Ectodermal cell (in vitro differentiated cells): Measurements from ENCODE around the gene BIN1.

Experiments used
- H3K27ac ChIP-seq: 2 replicates; pipeline ENCODE4 v1.7.0; 2013; ENCODE audit warnings: mild to moderate bottlenecking, low read depth, low read length; ENCODE audit not compliant: insufficient read depth, poor library complexity, severe bottlenecking
- H3K27me3 ChIP-seq: 2 replicates; pipeline ENCODE4 v1.7.0; 2013; ENCODE audit warnings: mild to moderate bottlenecking, low read length; ENCODE audit not compliant: insufficient read depth, control insufficient read depth, poor library complexity, severe bottlenecking
- H3K36me3 ChIP-seq: one replicate; pipeline ENCODE4 v1.7.0; 2013; ENCODE audit warnings: low read length; ENCODE audit not compliant: control insufficient read depth, insufficient read depth
- H3K4me1 ChIP-seq: one replicate; pipeline ENCODE4 v1.7.0; 2013; ENCODE audit warnings: low read length; ENCODE audit not compliant: control insufficient read depth, insufficient read depth
- H3K4me3 ChIP-seq: 2 replicates; pipeline ENCODE4 v1.7.0; 2013; ENCODE audit warnings: low read depth, low read length, control low read depth; ENCODE audit not compliant: insufficient read depth
- H3K9me3 ChIP-seq: 2 replicates; pipeline ENCODE4 v1.7.0; 2013; ENCODE audit warnings: mild to moderate bottlenecking, low read length, moderate library complexity; ENCODE audit not compliant: control insufficient read depth
- WGBS, 2 experiments: methylation state at CpG; one replicate each; pipeline ENCODE4 v1.1.7; 2013; ENCODE audit warnings: missing lambda C conversion rate in 2 of 2; 5-methylcytosine and 5-hydroxymethylcytosine counted together

BIN1 gene

DNA sequence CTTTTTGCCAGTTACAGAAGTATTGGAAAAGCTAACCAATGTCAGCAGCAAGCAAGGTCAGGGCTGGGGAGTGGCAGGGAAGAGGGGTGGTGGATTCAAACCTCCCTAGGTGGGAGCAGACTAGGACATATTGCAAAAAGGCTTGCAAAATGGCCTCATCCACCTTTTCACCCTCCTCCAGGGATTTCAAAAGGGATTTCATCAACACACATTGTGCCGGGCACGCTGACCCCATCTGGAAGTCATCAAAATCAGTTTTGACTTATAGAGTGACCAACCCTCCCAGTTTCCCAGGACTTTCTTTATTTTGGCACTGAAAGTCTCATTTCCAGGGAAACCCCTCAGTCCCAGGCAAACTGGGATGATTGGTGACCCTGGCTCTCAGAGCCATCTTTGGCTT, 94.7 kb downstream of the BIN1 start:
- H3K4me3 ChIP-seq, result no peak overlapping the region
- H3K27me3 ChIP-seq, result peaks cover 11% of the 10 kb centered on the region
- 95% methylated on average over 2 of the region's 2 CpGs for WGBS, 2 experiments
- H3K36me3 ChIP-seq, result no peaks in the 10 kb centered on the region
- H3K9me3 ChIP-seq, result no peaks in the 10 kb centered on the region
- no peak overlapping the region for H3K27ac ChIP-seq
- H3K4me1 ChIP-seq, result peaks cover 5% of the 10 kb centered on the region

DNA sequence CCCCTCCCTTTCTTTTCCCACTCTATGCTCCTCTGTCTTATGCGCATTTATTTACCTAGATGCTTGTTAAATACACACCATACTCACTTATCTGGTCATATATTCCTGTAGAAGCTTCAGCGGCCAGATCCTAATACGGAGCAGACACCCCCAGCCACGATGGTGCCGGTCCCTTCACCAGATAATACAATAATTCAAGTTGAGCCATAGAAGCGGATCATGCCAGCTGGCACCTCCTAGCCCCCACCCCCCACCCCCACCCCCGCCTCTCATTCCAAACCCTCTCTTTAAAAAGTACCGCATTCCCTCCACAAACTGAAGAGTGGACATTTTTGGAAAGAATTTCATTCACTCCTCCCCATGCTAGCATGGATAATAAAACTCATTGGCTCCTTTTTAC, 95.2 kb downstream of the BIN1 start:
- Histone ChIP-seq H3K4me3 (no peak overlapping the region), H3K36me3 (no peaks in the 10 kb centered on the region), H3K4me1 (peaks cover 5% of the 10 kb centered on the region), H3K27me3 (peaks cover 8% of the 10 kb centered on the region), H3K9me3 (no peaks in the 10 kb centered on the region), H3K27ac (no peak overlapping the region)
- WGBS, 2 experiments, result 92 to 96% methylated on average over 6 of the region's 8 CpGs

DNA sequence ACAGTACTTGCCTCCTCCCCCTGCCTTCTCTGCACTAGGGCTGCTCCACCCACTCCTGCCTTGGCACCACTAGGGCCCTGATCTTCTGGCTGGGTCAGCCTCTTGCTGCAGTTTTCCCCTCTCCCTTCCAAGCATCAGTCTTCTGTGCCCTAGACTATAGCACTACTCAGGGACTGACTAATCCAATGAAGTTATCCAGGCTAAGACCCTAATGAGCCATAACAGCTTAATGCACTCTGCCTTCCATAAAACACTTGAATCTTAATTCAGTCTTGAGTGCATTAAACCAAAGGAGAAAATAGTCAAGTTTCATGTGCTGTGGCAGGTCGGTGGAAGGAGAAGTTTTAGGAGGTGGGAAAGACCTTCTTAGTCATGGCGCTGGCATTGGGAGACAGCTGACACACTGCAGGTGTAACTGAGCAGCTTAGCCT, 95.7 kb downstream of the BIN1 start:
- H3K9me3 ChIP-seq, result no peaks in the 10 kb centered on the region
- H3K4me3 ChIP-seq, result no peak overlapping the region
- 82 to 95% methylated on average over 2 of the region's 2 CpGs for WGBS, 2 experiments
- H3K36me3 ChIP-seq, result no peaks in the 10 kb centered on the region
- H3K27me3 ChIP-seq, result peaks cover 8% of the 10 kb centered on the region
- peaks cover 5% of the 10 kb centered on the region for H3K4me1 ChIP-seq
- no peak overlapping the region for H3K27ac ChIP-seq

DNA sequence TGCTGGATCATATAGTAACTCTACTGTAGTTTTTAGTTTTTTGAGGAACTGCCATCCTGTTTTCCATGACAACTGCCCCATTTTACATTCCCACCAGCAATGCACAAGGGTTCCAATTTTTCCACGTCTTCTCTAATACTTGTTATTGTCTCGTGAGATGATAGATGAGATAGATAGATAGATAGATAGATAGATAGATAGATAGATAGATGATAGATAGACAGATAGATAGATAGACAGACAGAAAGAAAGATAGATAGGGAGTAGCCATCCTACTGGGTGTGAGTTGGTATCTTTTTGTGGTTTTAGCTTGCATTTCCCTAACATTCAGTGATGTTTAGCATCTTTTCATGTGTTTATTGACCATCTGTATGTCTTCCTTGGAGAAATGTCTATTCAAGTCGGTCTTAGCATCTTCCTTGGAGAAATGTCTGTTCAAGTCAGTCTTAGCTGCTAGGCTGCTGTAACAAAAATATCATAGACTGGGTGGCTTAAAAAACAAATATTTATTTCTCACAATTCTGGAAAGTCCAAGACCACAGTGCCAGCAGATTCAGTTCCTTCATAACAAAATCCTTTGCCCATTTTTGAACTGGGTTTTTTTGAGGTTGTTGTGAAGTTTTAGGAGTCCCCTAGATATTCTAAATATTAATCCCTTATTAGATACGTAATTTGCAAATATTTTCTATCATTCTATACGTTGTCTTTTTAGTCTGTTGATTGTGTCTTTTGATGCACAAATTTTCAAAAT, 98.5 kb downstream of the BIN1 start:
- no peak overlapping the region for H3K4me3 ChIP-seq
- no peaks in the 10 kb centered on the region for H3K4me1 ChIP-seq
- H3K9me3 ChIP-seq, result no peaks in the 10 kb centered on the region
- H3K36me3 ChIP-seq, result no peaks in the 10 kb centered on the region
- WGBS, 2 experiments, result 93 to 95% methylated on average over 3 of the region's 5 CpGs
- no peaks in the 10 kb centered on the region for H3K27me3 ChIP-seq
- H3K27ac ChIP-seq, result no peak overlapping the region

DNA sequence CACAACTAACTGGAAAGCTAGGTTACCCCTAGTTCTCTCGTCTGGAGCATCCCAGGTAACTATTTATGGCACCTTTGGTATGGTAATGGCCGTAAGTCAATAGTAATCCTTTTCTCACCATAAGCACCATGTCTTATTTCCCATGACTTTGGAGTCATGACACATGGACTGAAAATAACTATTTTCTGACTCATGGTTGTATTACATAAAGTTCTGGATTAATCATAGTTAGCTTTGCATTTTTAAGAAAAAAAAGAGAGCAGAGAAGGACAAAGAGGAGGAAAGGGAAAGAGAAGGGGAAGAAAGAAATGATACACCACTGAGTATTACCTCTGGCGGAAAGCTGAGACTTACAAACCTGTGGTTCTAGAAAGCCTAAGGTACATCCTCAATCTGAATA, 99.3 kb downstream of the BIN1 start:
- Histone ChIP-seq H3K4me1 (no peaks in the 10 kb centered on the region), H3K27me3 (no peaks in the 10 kb centered on the region), H3K36me3 (no peaks in the 10 kb centered on the region), H3K27ac (no peak overlapping the region), H3K9me3 (no peaks in the 10 kb centered on the region), H3K4me3 (no peak overlapping the region)
- 79 to 80% methylated on average over 3 of the region's 3 CpGs for WGBS, 2 experiments

DNA sequence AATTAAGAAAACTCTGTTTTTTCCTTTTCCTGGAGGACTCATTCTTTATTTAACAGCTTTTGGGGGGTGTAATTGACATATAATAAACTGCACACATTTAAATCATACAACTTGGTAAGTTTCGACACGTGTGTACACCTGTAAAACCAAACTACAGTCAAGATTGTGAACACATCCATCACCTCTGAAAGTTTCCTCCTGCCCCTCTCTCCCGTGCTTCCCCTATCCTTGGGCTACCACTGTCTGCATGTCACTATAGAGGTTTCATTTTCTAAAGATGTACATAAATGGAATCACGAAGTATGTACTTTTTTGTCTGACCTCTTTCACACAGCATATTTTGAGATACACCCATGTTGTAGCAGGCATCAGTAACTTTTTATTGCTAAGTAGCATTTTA, 100.0 kb downstream of the BIN1 start:
- Histone ChIP-seq H3K27ac (no peak overlapping the region), H3K4me1 (no peaks in the 10 kb centered on the region), H3K36me3 (no peaks in the 10 kb centered on the region), H3K4me3 (no peak overlapping the region), H3K27me3 (no peaks in the 10 kb centered on the region), H3K9me3 (no peaks in the 10 kb centered on the region)
- WGBS, 2 experiments, result 90 to 92% methylated on average over 4 of the region's 4 CpGs

DNA sequence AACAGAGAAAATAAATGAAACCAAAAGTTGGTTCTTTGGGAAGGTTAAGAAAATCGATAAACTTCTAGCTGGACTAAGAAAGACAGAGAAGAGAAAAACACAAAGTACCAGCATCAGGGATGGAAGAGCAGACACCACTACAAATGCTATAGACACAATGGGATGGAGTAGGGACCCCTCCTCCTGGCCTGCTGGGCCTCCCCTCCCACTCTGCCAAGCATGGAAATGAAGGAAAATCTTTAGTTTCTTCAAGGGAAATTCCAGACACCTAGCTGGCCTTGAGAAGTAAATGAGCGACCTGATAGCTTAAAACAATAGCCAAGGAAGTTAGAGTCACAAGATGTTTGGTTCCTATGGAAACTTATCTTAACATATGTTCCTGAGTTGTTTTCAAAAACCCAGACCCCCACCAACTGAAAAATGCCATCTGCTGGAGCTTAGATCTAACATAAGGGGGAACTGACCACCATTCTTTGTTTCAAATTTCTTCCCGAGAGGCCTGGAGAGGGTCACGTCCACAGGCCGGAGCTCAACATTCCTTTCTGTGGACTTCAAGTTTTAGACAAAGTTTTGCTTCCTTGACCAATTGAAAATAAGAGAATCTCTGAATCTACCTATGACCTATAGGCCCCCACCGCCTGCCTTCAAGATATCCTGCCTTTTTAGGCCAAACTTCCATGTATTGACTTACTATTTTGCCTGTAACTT, 101.9 kb downstream of the BIN1 start:
- Histone ChIP-seq H3K36me3 (no peaks in the 10 kb centered on the region), H3K4me3 (no peak overlapping the region), H3K27me3 (no peaks in the 10 kb centered on the region), H3K4me1 (no peaks in the 10 kb centered on the region), H3K9me3 (no peaks in the 10 kb centered on the region), H3K27ac (no peak overlapping the region)
- WGBS, 2 experiments, result 77 to 79% methylated on average over 6 of the region's 6 CpGs

GRCh38 chr2:127003070-127003800, 103.7 kb downstream of the BIN1 start:
- Histone ChIP-seq H3K9me3 (no peaks in the 10 kb centered on the region), H3K4me1 (no peaks in the 10 kb centered on the region), H3K36me3 (no peaks in the 10 kb centered on the region), H3K27ac (no peak overlapping the region), H3K4me3 (no peak overlapping the region), H3K27me3 (no peaks in the 10 kb centered on the region)
- 85 to 87% methylated on average over 9 of the region's 9 CpGs for WGBS, 2 experiments

DNA sequence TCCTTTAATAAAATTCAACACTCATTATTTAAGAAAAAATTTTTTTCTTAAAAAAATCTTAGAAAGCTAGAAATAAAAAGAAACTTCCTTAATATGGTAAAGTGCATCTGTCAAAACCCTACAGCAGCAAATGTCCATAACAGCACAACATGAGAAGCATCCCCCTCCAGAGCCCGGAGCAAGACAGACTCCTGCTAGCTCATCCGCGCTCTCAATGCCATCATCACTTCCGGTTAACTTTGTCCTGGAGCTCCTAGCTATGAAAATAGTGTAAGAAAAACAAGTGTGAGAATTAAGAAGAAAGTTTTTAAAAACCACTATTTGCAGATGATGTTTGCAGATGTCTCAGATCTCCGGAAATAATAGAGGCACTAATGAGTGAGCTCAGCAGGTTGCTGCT, 105.2 kb downstream of the BIN1 start:
- no peak overlapping the region for H3K27ac ChIP-seq
- H3K36me3 ChIP-seq, result no peaks in the 10 kb centered on the region
- no peaks in the 10 kb centered on the region for H3K4me1 ChIP-seq
- H3K9me3 ChIP-seq, result no peaks in the 10 kb centered on the region
- WGBS, 2 experiments, result 81 to 83% methylated on average over 5 of the region's 5 CpGs
- no peaks in the 10 kb centered on the region for H3K27me3 ChIP-seq
- no peak overlapping the region for H3K4me3 ChIP-seq

DNA sequence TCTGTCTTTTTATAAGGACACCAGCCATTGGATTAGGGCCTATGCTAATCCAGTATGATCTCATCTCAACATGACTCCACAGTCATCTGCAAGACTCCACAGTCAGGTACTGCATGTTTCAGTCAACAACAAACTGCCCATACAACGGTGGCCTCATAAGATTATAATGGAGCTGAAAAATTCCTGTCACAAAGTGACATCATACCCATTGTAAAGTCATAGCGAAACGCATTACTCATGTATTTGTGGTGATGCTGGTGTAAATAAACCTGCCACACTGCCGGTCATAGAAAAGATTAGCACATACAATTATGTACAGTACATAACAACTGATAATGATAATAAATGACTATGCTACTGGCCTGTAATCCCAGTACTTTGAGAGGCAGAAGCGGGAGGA, 106.0 kb downstream of the BIN1 start:
- Histone ChIP-seq H3K9me3 (no peaks in the 10 kb centered on the region), H3K4me1 (no peaks in the 10 kb centered on the region), H3K27me3 (no peaks in the 10 kb centered on the region), H3K36me3 (no peaks in the 10 kb centered on the region), H3K4me3 (no peak overlapping the region), H3K27ac (no peak overlapping the region)
- WGBS, 2 experiments, result 73 to 91% methylated on average over 2 to 5 of the region's 5 CpGs
